Motor neuron (in vitro differentiated cells): Measurements from ENCODE around the gene PLEKHA7. TPM values are rescaled to one million over a fixed set of nuclear protein-coding genes. Genes with fewer than 3 reads are reported as not detected.
A peak's percentile ranks its signal among the peaks of the same experiment; 100 is the strongest.

Experiments used
- ATAC-seq, 8 experiments: fragments of 200-7000 bp; cut with Tn5 transposase; replicated peaks in 6 of 8; 2 replicates each; pipeline ENCODE4 v1.8.0; 2021; ENCODE audit warnings: mild to moderate bottlenecking in 8 of 8, moderate library complexity in 8 of 8
- H3K27ac ChIP-seq, 2 donors: fragments of 250-450 bp; sonication (Bioruptor Pico); 2 replicates each; pipeline ENCODE4 v1.9.0; 2021; ENCODE audit warnings: antibody characterized with exemption in 2 of 2, mild to moderate bottlenecking in 2 of 2, moderate library complexity in 1 of 2
- H3K4me1 ChIP-seq, 2 donors: fragments of 250-450 bp; sonication (Bioruptor Pico); replicated peaks in 1 of 2; 2 replicates each; pipeline ENCODE4 v1.6.1; 2021; ENCODE audit warnings: antibody characterized with exemption in 2 of 2, mild to moderate bottlenecking in 2 of 2, moderate library complexity in 1 of 2
- H3K4me3 ChIP-seq, 5 donors: fragments of 250-450 bp; sonication (Bioruptor Pico); 2 replicates each; pipeline ENCODE4 v1.9.0; 2021; ENCODE audit warnings: antibody characterized with exemption in 5 of 5, mild to moderate bottlenecking in 5 of 5, moderate library complexity in 4 of 5
- WGBS, 10 experiments: fragments of 450-650 bp; shearing (Covaris generic); methylation state at CpG; one replicate each; pipeline ENCODE4 v1.0.0; 2022; 5-methylcytosine and 5-hydroxymethylcytosine counted together
- in situ Hi-C, 9 experiments: fragments of 400-800 bp; cut with MboI; loops; one replicate each; pipeline ENCODE4 v1.15.0; 2021; ENCODE audit warnings: low sequenced_read_pairs in 9 of 9, low pct_unique_long_range_greater_than_20kb in 2 of 9; ENCODE audit not compliant: unreplicated experiment in 9 of 9
- total RNA-seq, 8 experiments: library from RNA; unstranded; fragments of 300-600 nt; gene quantifications; 2 replicates each; pipeline versions ENCODE4 v1.2.3 to v1.2.4, GENCODE V29; 2022

The PLEKHA7 gene
- total RNA-seq, 8 experiments from 2014 or later, result 1.0 to 14.3 (median 4.3) TPM

DNA sequence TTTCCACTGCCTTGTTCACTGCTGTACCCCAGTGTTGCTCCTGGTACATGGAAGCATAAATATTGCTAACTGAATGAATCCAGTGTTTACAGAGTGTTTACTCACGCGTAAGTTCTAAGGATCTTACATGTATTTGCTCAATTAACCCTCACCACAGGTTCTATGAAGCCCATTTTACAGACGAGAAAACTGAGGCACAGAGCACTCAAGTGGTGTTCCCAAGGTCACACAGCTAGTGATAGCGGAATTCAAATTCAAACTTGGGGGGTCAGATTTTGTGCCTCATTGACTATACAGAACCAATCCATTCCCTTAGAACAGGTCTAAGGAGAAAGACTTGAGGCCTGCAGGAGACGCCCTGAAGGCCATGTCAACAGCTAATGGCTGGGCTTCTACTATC is 72.3 kb downstream of the PLEKHA7 start:
- ATAC-seq, result no peak
- in situ Hi-C loops, result loop anchor here in 3 of 9 experiments (10.0 to 25.0 kb wide), 2 partner anchors 120 to 123 kb away; no protein-coding TSS in a partner anchor
- Histone ChIP-seq H3K4me3 (no peak overlapping the region), H3K4me1 (peaks cover 0 to 11% of the 10 kb centered on the region in 2 donors), H3K27ac (no peak overlapping the region)
- 0 to 100% (median 80%) methylated on average over 1 to 5 of the region's 5 CpGs; no CpG with 5 or more reads in 3 of the 10 experiments for WGBS, 10 experiments

GRCh38 chr11:16938061-16938460 is 76.2 kb downstream of the PLEKHA7 start:
- Histone ChIP-seq H3K4me1 (peaks cover 0 to 11% of the 10 kb centered on the region in 2 donors), H3K27ac (no peak overlapping the region), H3K4me3 (no peak overlapping the region)
- WGBS, 10 experiments, result 0 to 57% (median 25%) methylated on average over 1 to 3 of the region's 3 CpGs; no CpG with 5 or more reads in 2 of the 10 experiments
- ATAC-seq, result no peak
- in situ Hi-C loops, result loop anchor here in 2 of 9 experiments (25.0 kb wide), 1 partner anchor 124 kb away; no protein-coding TSS in a partner anchor

GRCh38 chr11:16936643-16937042 is 77.6 kb downstream of the PLEKHA7 start:
- no peak for ATAC-seq
- in situ Hi-C loops, result loop anchor here in 2 of 9 experiments (25.0 kb wide), 1 partner anchor 126 kb away; no protein-coding TSS in a partner anchor
- no peak overlapping the region for H3K4me3 ChIP-seq
- 83 to 100% (median 100%) methylated on average over 1 of the region's 1 CpG; no CpG with 5 or more reads in 6 of the 10 experiments for WGBS, 10 experiments
- H3K4me1 ChIP-seq, result peaks cover 0 to 6% of the 10 kb centered on the region in 2 donors
- H3K27ac ChIP-seq, result no peak overlapping the region

- 0 to 80% (median 33%) methylated on average over 1 to 5 of the region's 6 CpGs for WGBS, 10 experiments
- no peak overlapping the region for H3K4me3 ChIP-seq
- ATAC-seq, result peak in 3 of 8 experiments; percentile 91 to 95 (median 93)
- H3K4me1 ChIP-seq, result peaks cover 0 to 6% of the 10 kb centered on the region in 2 donors
- in situ Hi-C loops, result loop anchor here in 2 of 9 experiments (25.0 kb wide), 1 partner anchor 127 kb away; no protein-coding TSS in a partner anchor
- H3K27ac ChIP-seq, result no peak overlapping the region
Measured at GRCh38 chr11:16935518-16936302, 78.5 kb downstream of the PLEKHA7 start.

DNA sequence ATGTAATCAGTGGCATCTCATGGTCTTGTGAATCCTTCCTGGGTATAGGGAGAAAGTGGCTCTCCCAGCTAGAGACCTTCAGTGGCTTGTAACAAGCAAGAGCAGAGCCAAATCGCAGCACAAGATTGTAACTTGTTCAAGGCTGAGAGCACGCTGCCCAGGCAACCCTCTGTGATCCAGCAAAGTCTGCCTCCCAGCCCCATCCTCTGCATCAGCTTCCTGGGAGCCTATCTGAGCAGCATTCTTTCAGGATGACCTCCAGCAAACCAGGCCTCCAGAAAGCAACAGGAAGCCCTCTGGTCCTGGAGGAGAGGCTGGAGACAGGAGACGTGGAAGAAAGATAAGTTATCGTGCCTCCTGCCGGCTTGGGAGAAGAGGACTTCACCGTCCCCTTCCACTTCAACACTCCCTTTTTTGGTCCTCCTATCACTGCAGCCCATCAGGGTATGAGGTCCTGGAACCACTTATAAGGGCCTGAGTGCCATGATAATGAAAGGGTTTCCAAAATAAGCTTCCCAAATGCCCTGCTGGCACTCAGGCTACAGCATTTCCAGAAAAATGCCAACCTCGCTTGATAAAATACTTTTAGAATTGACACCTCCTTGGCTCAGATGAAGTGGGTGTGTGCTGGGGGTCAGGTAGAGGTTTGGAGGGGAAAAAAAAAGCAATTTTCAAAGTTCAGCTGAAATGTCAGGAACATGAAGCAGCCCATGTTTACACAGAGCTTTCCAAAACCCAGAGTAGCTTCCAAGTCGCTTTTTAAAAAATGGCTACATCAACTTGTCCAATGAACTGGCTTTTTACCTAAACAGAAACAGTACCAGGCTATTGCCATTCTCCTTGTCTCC is 80.2 kb downstream of the PLEKHA7 start:
- Histone ChIP-seq H3K27ac (no peak overlapping the region), H3K4me3 (no peak overlapping the region), H3K4me1 (peaks cover 0 to 6% of the 10 kb centered on the region in 2 donors)
- 45 to 100% (median 81%) methylated on average over 1 to 5 of the region's 8 CpGs for WGBS, 10 experiments
- peak in 1 of 8 experiments; percentile 53 for ATAC-seq
- in situ Hi-C loops, result loop anchor here in 2 of 9 experiments (25.0 kb wide), 1 partner anchor 128 kb away; no protein-coding TSS in a partner anchor

GRCh38 chr11:16933291-16933690 is 80.9 kb downstream of the PLEKHA7 start:
- peaks cover 0 to 4% of the 10 kb centered on the region in 2 donors for H3K4me1 ChIP-seq
- no peak overlapping the region for H3K4me3 ChIP-seq
- in situ Hi-C loops, result loop anchor here in 2 of 9 experiments (25.0 kb wide), 1 partner anchor 129 kb away; no protein-coding TSS in a partner anchor
- no peak for ATAC-seq
- 0 to 100% (median 83%) methylated on average over 1 of the region's 1 CpG; no CpG with 5 or more reads in 5 of the 10 experiments for WGBS, 10 experiments
- H3K27ac ChIP-seq, result no peak overlapping the region

- WGBS, 10 experiments, result 60 to 100% (median 100%) methylated on average over 1 to 4 of the region's 4 CpGs; no CpG with 5 or more reads in 2 of the 10 experiments
- H3K4me3 ChIP-seq, result no peak overlapping the region
- in situ Hi-C loops, result loop anchor here in 2 of 9 experiments (25.0 kb wide), 1 partner anchor 134 kb away; no protein-coding TSS in a partner anchor
- peaks cover 7 to 9% of the 10 kb centered on the region in 2 donors for H3K4me1 ChIP-seq
- ATAC-seq, result no peak
- H3K27ac ChIP-seq, result no peak overlapping the region
Measured at GRCh38 chr11:16928044-16928443, 86.2 kb downstream of the PLEKHA7 start.

GRCh38 chr11:16926883-16927626 is 87.2 kb downstream of the PLEKHA7 start:
- H3K4me1 ChIP-seq, result peaks cover 7 to 9% of the 10 kb centered on the region in 2 donors
- in situ Hi-C loops, result loop anchor here in 2 of 9 experiments (25.0 kb wide), 1 partner anchor 135 kb away; no protein-coding TSS in a partner anchor
- H3K4me3 ChIP-seq, result no peak overlapping the region
- WGBS, 10 experiments, result 33 to 93% (median 60%) methylated on average over 1 to 4 of the region's 9 CpGs; no CpG with 5 or more reads in 3 of the 10 experiments
- ATAC-seq, result no peak
- H3K27ac ChIP-seq, result no peak overlapping the region

DNA sequence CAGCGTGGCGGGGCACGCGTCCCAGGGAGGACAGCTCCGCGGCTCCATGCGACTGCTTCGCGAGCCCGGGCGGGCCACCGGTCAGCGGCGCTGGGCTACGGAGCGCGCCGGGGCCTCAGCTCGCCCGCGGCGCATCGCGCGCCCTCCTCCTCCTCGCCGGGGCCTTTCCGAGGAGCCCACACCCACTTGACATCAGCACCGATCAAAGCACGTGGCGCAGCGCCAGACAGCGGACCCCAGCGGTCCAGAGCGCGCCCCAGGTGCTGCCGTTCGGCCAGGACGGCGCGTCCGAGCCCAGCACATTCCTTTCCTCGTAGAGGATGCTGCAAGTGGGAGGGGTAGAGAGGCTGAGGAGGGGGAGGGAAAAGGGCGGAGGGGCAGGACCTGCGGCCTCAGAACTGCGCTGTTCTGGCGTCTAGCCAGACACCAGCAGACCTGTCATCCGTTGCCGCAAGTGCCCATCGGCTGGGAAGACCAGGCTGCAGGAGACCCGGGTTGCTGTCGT is 88.6 kb downstream of the PLEKHA7 start:
- 0% methylated on average over 2 of the region's 52 CpGs; no CpG with 5 or more reads in 9 of the 10 experiments for WGBS, 10 experiments
- Histone ChIP-seq H3K4me3 (peak overlapping the region; percentile 33 to 49 (median 40)), H3K27ac (no peak overlapping the region), H3K4me1 (peaks cover 7 to 9% of the 10 kb centered on the region in 2 donors)
- ATAC-seq, result peak; percentile 84 to 91 (median 86)
- in situ Hi-C loops, result loop anchor here in 2 of 9 experiments (25.0 kb wide), 1 partner anchor 137 kb away; no protein-coding TSS in a partner anchor

- Histone ChIP-seq H3K4me3 (peak overlapping the region; percentile 33 to 49 (median 40)), H3K27ac (no peak overlapping the region), H3K4me1 (peaks cover 7 to 9% of the 10 kb centered on the region in 2 donors)
- in situ Hi-C loops, result loop anchor here in 2 of 9 experiments (25.0 kb wide), 1 partner anchor 137 kb away; no protein-coding TSS in a partner anchor
- WGBS, 10 experiments, result 0 to 33% (median 0%) methylated on average over 1 to 6 of the region's 51 CpGs; no CpG with 5 or more reads in 4 of the 10 experiments
- ATAC-seq, result peak; percentile 65 to 79 (median 72)
Measured at GRCh38 chr11:16924826-16925560, 89.2 kb downstream of the PLEKHA7 start.

DNA sequence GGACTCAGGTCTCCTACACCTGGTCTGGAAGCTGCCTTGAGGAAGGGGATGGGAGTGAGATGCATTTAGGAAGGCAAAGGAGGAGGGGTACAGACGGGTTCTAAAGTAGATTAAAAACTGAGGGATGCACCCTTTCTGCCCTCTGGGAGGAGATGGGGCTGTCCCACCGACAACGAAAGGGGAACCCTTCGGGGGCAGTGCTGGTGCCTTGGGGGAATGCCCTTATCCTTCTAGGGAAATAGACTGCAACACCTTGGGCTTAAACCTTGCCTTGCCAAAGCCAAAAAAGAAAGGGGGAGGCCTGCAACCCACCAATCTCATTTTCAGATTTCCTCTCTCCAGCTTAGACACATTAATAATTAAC is 89.8 kb downstream of the PLEKHA7 start:
- in situ Hi-C loops, result no loop called here
- Histone ChIP-seq H3K27ac (no peak overlapping the region), H3K4me1 (peaks cover 7 to 9% of the 10 kb centered on the region in 2 donors), H3K4me3 (peak overlapping the region in 4 of 5 donors; percentile 39 to 49 (median 42))
- WGBS, 10 experiments, result 17 to 100% (median 50%) methylated on average over 1 to 2 of the region's 4 CpGs; no CpG with 5 or more reads in 5 of the 10 experiments
- no peak for ATAC-seq
